ENCODE results near the gene CASKIN1. TPM values are rescaled to one million over a fixed set of nuclear protein-coding genes. Genes with fewer than 3 reads are reported as not detected.

The CASKIN1 gene
- total and polyA plus RNA-seq, 2 experiments from 2014 or later = 1.0 to 6.2 TPM

GRCh38 chr16:2244301-2244700 is 47.9 kb upstream of the CASKIN1 start:
- H3K27ac Mint-ChIP-seq = no peak overlapping the region
- ATAC-seq = peak; percentile 64
- H3K4me1 Mint-ChIP-seq = no peaks in the 10 kb centered on the region
- H3K27ac ChIP-seq (ENCODE audit: low read depth) = no peak overlapping the region
- H3K9me3 Mint-ChIP-seq = no peaks in the 10 kb centered on the region
- TF ChIP-seq, protein P1, sequence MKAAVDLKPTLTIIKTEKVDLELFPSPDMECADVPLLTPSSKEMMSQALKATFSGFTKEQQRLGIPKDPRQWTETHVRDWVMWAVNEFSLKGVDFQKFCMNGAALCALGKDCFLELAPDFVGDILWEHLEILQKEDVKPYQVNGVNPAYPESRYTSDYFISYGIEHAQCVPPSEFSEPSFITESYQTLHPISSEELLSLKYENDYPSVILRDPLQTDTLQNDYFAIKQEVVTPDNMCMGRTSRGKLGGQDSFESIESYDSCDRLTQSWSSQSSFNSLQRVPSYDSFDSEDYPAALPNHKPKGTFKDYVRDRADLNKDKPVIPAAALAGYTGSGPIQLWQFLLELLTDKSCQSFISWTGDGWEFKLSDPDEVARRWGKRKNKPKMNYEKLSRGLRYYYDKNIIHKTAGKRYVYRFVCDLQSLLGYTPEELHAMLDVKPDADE (IDR thresholded peaks at IDR 0.05) = no peak
- TF ChIP-seq, protein P2, sequence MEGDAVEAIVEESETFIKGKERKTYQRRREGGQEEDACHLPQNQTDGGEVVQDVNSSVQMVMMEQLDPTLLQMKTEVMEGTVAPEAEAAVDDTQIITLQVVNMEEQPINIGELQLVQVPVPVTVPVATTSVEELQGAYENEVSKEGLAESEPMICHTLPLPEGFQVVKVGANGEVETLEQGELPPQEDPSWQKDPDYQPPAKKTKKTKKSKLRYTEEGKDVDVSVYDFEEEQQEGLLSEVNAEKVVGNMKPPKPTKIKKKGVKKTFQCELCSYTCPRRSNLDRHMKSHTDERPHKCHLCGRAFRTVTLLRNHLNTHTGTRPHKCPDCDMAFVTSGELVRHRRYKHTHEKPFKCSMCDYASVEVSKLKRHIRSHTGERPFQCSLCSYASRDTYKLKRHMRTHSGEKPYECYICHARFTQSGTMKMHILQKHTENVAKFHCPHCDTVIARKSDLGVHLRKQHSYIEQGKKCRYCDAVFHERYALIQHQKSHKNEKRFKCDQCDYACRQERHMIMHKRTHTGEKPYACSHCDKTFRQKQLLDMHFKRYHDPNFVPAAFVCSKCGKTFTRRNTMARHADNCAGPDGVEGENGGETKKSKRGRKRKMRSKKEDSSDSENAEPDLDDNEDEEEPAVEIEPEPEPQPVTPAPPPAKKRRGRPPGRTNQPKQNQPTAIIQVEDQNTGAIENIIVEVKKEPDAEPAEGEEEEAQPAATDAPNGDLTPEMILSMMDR (conservative IDR thresholded peaks at IDR 0.05; ENCODE audit: low read depth in 2 of 2) = peak; percentile 26 to 49; a peak in 3 of 4 replicates
- H3K36me3 ChIP-seq (ENCODE audit: insufficient read depth) = peaks cover 4% of the 10 kb centered on the region; the same call in 1 of the 2 replicates
- peaks cover 8% of the 10 kb centered on the region for H3F3A ChIP-seq (replicated peaks; ENCODE audit: low read depth)
- H3K27me3 ChIP-seq (ENCODE audit: insufficient read depth) = no peaks in the 10 kb centered on the region
- DNase-seq (ENCODE audit: low spot score) = peak; percentile 64
- H3K79me2 ChIP-seq (replicated peaks; ENCODE audit: insufficient read depth) = peaks cover 16% of the 10 kb centered on the region
- H3K36me3 Mint-ChIP-seq (ENCODE audit: low read depth) = peaks cover 60% of the 10 kb centered on the region
- H3K4me3 ChIP-seq = no peak overlapping the region
- no peaks in the 10 kb centered on the region for H3K4me1 ChIP-seq (ENCODE audit: insufficient read depth)
- no peak overlapping the region for H3K4me3 Mint-ChIP-seq
- H3K27me3 Mint-ChIP-seq (ENCODE audit: insufficient read depth, low read depth, poor library complexity) = peaks cover 8% of the 10 kb centered on the region
- no peak overlapping the region for H2AFZ ChIP-seq
- no peak overlapping the region for H3K4me2 ChIP-seq
- peaks cover 4% of the 10 kb centered on the region for H4K20me1 ChIP-seq (replicated peaks; ENCODE audit: insufficient read depth)
- no peaks in the 10 kb centered on the region for H3K9me2 ChIP-seq (ENCODE audit: insufficient read depth)

DNA sequence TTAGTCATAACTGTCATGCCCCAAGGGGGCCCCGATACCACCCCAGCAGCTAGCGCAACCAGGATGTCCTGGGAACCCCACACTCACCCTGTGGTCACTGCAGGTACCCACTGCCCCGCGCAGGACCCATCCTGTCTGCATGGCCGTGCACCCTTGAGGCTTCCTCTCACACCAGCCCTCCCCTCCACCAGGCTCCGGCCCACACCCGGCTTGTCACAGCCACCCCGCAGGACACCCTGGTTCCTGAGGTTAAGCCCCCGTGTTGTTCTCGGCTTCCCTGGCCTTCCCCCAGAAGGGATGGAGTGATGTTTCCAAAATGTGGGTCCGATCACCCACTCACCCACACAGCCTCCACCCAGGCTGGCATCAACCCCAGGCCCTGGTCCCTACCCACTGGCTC is 47.4 kb upstream of the CASKIN1 start:
- DNase-seq (ENCODE audit: low spot score) (no peak), ATAC-seq (no peak)
- Histone ChIP-seq H4K20me1 (replicated peaks; ENCODE audit: insufficient read depth) (peaks cover 4% of the 10 kb centered on the region), H3K27ac (ENCODE audit: low read depth) (no peak overlapping the region), H2AFZ (no peak overlapping the region), H3F3A (replicated peaks; ENCODE audit: low read depth) (peaks cover 8% of the 10 kb centered on the region), H3K4me2 (no peak overlapping the region), H3K9me2 (ENCODE audit: insufficient read depth) (no peaks in the 10 kb centered on the region), H3K27me3 (ENCODE audit: insufficient read depth) (no peaks in the 10 kb centered on the region), H3K4me1 (ENCODE audit: insufficient read depth) (no peaks in the 10 kb centered on the region), H3K36me3 (ENCODE audit: insufficient read depth) (peaks cover 4% of the 10 kb centered on the region; the same call in 1 of the 2 replicates), H3K4me3 (no peak overlapping the region), H3K79me2 (replicated peaks; ENCODE audit: insufficient read depth) (peaks cover 11% of the 10 kb centered on the region)
- peaks cover 8% of the 10 kb centered on the region for H3K27me3 Mint-ChIP-seq (ENCODE audit: insufficient read depth, low read depth, poor library complexity)
- no peaks in the 10 kb centered on the region for H3K9me3 Mint-ChIP-seq
- no peaks in the 10 kb centered on the region for H3K4me1 Mint-ChIP-seq
- no peak overlapping the region for H3K27ac Mint-ChIP-seq
- H3K4me3 Mint-ChIP-seq = no peak overlapping the region
- peaks cover 57% of the 10 kb centered on the region for H3K36me3 Mint-ChIP-seq (ENCODE audit: low read depth)
- TF ChIP-seq CREB1 (CRISPR knock-in tag; IDR thresholded peaks at IDR 0.05; ENCODE audit: low read depth) (no peak), EZH2 (IDR thresholded peaks at IDR 0.05; ENCODE audit: low read depth, unreplicated experiment) (no peak), STAT1 (IDR thresholded peaks at IDR 0.05; ENCODE audit: unreplicated experiment) (no peak), JUNB (IDR thresholded peaks at IDR 0.05; ENCODE audit: unreplicated experiment) (no peak), POLR2AphosphoS5 (IDR thresholded peaks at IDR 0.05; ENCODE audit: low read depth) (no peak), ZNF114 (CRISPR knock-in tag; IDR thresholded peaks at IDR 0.05) (no peak), ZNF331 (CRISPR knock-in tag; IDR thresholded peaks at IDR 0.05; ENCODE audit: low read depth) (no peak), EZH2phosphoT487 (IDR thresholded peaks at IDR 0.05; ENCODE audit: unreplicated experiment) (no peak)
- TF ChIP-seq, protein P2 (conservative IDR thresholded peaks at IDR 0.05; ENCODE audit: low read depth in 2 of 2) = no peak
- TF ChIP-seq, protein P3, sequence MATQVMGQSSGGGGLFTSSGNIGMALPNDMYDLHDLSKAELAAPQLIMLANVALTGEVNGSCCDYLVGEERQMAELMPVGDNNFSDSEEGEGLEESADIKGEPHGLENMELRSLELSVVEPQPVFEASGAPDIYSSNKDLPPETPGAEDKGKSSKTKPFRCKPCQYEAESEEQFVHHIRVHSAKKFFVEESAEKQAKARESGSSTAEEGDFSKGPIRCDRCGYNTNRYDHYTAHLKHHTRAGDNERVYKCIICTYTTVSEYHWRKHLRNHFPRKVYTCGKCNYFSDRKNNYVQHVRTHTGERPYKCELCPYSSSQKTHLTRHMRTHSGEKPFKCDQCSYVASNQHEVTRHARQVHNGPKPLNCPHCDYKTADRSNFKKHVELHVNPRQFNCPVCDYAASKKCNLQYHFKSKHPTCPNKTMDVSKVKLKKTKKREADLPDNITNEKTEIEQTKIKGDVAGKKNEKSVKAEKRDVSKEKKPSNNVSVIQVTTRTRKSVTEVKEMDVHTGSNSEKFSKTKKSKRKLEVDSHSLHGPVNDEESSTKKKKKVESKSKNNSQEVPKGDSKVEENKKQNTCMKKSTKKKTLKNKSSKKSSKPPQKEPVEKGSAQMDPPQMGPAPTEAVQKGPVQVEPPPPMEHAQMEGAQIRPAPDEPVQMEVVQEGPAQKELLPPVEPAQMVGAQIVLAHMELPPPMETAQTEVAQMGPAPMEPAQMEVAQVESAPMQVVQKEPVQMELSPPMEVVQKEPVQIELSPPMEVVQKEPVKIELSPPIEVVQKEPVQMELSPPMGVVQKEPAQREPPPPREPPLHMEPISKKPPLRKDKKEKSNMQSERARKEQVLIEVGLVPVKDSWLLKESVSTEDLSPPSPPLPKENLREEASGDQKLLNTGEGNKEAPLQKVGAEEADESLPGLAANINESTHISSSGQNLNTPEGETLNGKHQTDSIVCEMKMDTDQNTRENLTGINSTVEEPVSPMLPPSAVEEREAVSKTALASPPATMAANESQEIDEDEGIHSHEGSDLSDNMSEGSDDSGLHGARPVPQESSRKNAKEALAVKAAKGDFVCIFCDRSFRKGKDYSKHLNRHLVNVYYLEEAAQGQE (IDR thresholded peaks at IDR 0.05; ENCODE audit: unreplicated experiment) = no peak
- TF ChIP-seq, protein P1 (IDR thresholded peaks at IDR 0.05) = no peak

Measured in GM23338 (cell line).